Measurements from ENCODE around the gene RNF34. TPM values are rescaled to one million over a fixed set of nuclear protein-coding genes. Genes with fewer than 3 reads are reported as not detected.

RNF34 gene
- total and polyA plus RNA-seq, 2 of the 13 experiments (the other 11 are each of a cell fraction or from before 2014, with no cell fraction given), result 36.8 to 53.2 TPM

DNA sequence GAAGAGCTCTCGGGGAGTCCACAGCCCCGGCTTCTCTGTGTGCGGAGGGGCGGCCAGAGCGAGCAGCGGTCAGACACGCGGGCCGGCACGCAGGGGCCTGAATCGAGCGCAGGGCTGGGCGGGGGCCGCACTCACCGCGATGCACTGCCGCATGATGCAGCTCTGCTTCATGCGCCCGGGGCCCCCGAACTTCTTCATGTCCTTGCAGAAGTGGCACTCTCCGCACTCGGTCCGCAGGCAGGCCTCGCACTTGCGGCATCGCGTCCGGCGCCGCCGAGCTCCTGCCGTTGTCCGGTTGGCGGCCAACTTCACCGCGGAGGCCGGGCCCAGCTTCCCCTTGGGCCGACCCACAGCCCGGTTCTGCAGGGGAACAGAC is 53.1 kb downstream of the RNF34 start:
- Histone ChIP-seq H3K9ac (ENCODE audit: insufficient read depth, low read depth, low read length) (no peak overlapping the region), H3K4me3 (replicated peaks in 1 of 3; ENCODE audit: insufficient read depth in 1 of 3, low read depth in 2 of 3, low read length in 3 of 3) (no peak overlapping the region), H3K79me2 (ENCODE audit: insufficient read depth, low read length) (peaks cover 44% of the 10 kb centered on the region), H3K36me3 (replicated peaks in 1 of 2; ENCODE audit: control insufficient read depth in 1 of 2, insufficient read depth in 2 of 2, low read length in 2 of 2) (peaks cover 12 to 43% of the 10 kb centered on the region in 2 experiments; a peak in 4 of 5 replicates), H2AFZ (ENCODE audit: low read length) (no peak overlapping the region), H3K27ac (ENCODE audit: extremely low read length, insufficient read depth, low read length) (no peak overlapping the region), H3K9me3 (ENCODE audit: low read length) (no peaks in the 10 kb centered on the region), H3K4me2 (ENCODE audit: low read depth, low read length) (no peak overlapping the region), H4K20me1 (ENCODE audit: insufficient read depth, low read length) (peaks cover 3% of the 10 kb centered on the region; the same call in 1 of the 2 replicates), H3K4me1 (ENCODE audit: insufficient read depth, low read length) (0 out of 2 replicates have a peak, but pooled peaks cover 5% of the 10 kb centered on the region), H3K27me3 (ENCODE audit: control insufficient read depth in 1 of 2, insufficient read depth in 2 of 2, low read length in 2 of 2) (no peaks in the 10 kb centered on the region)
- POLR2A ChIA-PET, result no interaction called here
- no peak for FAIRE-seq
- no peak for ATAC-seq
- BruUV-seq (replicated peaks), result no TSS peak
- in situ Hi-C loops (cut with HindIII; ENCODE audit: extremely low pct_ligation_motif_present, low pct_unique_long_range_greater_than_20kb) (no loop called here), intact Hi-C loops (cut with micrococcal nuclease; ENCODE audit: unreplicated experiment) (no loop called here)
- DNase-seq (ENCODE audit: low spot score), result no peak
- whole genome bisulfite sequencing (ENCODE audit: low lambda C conversion rate), result 97% methylated on average over 35 of the region's 39 CpGs
- CTCF ChIA-PET (ENCODE audit: low intra/inter-chr PET ratio, low total read pairs), result no interaction called here
- TF ChIP-seq, protein P1, sequence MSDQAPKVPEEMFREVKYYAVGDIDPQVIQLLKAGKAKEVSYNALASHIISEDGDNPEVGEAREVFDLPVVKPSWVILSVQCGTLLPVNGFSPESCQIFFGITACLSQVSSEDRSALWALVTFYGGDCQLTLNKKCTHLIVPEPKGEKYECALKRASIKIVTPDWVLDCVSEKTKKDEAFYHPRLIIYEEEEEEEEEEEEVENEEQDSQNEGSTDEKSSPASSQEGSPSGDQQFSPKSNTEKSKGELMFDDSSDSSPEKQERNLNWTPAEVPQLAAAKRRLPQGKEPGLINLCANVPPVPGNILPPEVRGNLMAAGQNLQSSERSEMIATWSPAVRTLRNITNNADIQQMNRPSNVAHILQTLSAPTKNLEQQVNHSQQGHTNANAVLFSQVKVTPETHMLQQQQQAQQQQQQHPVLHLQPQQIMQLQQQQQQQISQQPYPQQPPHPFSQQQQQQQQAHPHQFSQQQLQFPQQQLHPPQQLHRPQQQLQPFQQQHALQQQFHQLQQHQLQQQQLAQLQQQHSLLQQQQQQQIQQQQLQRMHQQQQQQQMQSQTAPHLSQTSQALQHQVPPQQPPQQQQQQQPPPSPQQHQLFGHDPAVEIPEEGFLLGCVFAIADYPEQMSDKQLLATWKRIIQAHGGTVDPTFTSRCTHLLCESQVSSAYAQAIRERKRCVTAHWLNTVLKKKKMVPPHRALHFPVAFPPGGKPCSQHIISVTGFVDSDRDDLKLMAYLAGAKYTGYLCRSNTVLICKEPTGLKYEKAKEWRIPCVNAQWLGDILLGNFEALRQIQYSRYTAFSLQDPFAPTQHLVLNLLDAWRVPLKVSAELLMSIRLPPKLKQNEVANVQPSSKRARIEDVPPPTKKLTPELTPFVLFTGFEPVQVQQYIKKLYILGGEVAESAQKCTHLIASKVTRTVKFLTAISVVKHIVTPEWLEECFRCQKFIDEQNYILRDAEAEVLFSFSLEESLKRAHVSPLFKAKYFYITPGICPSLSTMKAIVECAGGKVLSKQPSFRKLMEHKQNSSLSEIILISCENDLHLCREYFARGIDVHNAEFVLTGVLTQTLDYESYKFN (CRISPR knock-in tag; conservative IDR thresholded peaks at IDR 0.05), result no peak
- TF ChIP-seq ZNF232 (CRISPR knock-in tag; IDR thresholded peaks at IDR 0.05; ENCODE audit: borderline replicate concordance), result no peak
- TF ChIP-seq ZNF547 (CRISPR knock-in tag; IDR thresholded peaks at IDR 0.05), result no peak
- no peak for TF ChIP-seq NR2C2 (CRISPR knock-in tag; IDR thresholded peaks at IDR 0.05; ENCODE audit: borderline replicate concordance)
- TF ChIP-seq, protein P2, sequence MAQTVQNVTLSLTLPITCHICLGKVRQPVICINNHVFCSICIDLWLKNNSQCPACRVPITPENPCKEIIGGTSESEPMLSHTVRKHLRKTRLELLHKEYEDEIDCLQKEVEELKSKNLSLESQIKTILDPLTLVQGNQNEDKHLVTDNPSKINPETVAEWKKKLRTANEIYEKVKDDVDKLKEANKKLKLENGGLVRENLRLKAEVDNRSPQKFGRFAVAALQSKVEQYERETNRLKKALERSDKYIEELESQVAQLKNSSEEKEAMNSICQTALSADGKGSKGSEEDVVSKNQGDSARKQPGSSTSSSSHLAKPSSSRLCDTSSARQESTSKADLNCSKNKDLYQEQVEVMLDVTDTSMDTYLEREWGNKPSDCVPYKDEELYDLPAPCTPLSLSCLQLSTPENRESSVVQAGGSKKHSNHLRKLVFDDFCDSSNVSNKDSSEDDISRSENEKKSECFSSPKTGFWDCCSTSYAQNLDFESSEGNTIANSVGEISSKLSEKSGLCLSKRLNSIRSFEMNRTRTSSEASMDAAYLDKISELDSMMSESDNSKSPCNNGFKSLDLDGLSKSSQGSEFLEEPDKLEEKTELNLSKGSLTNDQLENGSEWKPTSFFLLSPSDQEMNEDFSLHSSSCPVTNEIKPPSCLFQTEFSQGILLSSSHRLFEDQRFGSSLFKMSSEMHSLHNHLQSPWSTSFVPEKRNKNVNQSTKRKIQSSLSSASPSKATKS (CRISPR knock-in tag; IDR thresholded peaks at IDR 0.05), result no peak
- TF ChIP-seq TOE1 (CRISPR knock-in tag; IDR thresholded peaks at IDR 0.05), result no peak
- TF ChIP-seq, protein P3, sequence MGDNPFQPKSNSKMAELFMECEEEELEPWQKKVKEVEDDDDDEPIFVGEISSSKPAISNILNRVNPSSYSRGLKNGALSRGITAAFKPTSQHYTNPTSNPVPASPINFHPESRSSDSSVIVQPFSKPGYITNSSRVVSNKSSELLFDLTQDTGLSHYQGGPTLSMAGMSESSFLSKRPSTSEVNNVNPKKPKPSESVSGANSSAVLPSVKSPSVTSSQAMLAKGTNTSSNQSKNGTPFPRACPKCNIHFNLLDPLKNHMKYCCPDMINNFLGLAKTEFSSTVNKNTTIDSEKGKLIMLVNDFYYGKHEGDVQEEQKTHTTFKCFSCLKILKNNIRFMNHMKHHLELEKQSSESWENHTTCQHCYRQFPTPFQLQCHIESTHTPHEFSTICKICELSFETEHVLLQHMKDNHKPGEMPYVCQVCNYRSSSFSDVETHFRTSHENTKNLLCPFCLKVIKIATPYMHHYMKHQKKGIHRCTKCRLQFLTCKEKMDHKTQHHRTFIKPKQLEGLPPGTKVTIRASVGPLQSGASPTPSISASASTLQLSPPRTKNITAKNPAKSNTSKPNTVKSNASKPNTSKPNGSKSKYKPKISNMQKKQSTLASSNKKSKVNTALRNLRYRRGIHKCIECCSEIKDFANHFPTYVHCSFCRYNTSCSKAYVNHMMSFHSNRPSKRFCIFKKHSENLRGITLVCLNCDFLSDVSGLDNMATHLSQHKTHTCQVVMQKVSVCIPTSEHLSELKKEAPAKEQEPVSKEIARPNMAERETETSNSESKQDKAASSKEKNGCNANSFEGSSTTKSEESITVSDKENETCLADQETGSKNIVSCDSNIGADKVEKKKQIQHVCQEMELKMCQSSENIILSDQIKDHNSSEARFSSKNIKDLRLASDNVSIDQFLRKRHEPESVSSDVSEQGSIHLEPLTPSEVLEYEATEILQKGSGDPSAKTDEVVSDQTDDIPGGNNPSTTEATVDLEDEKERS (CRISPR knock-in tag; IDR thresholded peaks at IDR 0.05), result no peak
- TF ChIP-seq KLF9 (CRISPR knock-in tag; IDR thresholded peaks at IDR 0.05; ENCODE audit: low read depth), result no peak
- no peak for TF ChIP-seq PAF1 (CRISPR knock-in tag; IDR thresholded peaks at IDR 0.05)
- TF ChIP-seq FOSL1 (CRISPR knock-in tag; IDR thresholded peaks at IDR 0.05; ENCODE audit: borderline replicate concordance), result no peak
- no peak for TF ChIP-seq POLR2G (IDR thresholded peaks at IDR 0.05; ENCODE audit: low read depth, low read length)
